Head of caudate nucleus (tissue), 42 donors: ENCODE results near the gene COA5.
A peak's percentile ranks its signal among the peaks of the same experiment; 100 is the strongest.

Experiments used
- DNase-seq, 42 donors: peaks; one replicate each; pipeline versions ENCODE4 v3.0.0 to v3.0.0-alpha.2; 2020 to 2021; ENCODE audit warnings: mixed read lengths in 7 of 42
- intact Hi-C: fragments of 100-400 bp; cut with DNase I; formaldehyde crosslinking; loops from one replicate; pipeline ENCODE4 v1.15.0; 2022

COA5 gene

DNA sequence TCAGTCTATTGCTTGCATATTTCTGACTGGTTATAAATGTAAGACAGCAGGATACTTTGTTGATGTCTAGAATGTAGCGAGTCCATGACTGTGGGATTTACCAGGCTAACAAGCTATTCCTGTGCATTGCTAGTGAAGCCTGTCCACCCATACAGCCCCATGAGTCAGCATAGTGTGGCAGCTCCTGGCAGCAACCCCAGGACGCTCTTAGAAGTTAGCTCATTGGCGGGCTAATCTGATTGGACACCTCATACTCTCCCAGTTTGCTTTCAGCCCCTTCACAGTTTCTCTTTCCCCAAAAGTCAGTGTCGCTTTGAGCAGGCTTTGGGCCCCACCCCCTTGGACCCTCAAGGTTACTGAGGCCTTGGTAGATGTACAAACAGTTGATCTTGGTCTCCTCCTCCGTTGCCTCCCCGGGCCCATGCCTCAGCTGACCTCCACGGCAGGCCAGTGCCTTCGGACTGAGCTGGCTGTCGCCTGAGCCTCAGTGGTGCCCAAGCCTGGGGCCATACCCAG lies 48.0 kb downstream of the COA5 start:
- intact Hi-C loops, result no loop called here
- no peak for DNase-seq

DNA sequence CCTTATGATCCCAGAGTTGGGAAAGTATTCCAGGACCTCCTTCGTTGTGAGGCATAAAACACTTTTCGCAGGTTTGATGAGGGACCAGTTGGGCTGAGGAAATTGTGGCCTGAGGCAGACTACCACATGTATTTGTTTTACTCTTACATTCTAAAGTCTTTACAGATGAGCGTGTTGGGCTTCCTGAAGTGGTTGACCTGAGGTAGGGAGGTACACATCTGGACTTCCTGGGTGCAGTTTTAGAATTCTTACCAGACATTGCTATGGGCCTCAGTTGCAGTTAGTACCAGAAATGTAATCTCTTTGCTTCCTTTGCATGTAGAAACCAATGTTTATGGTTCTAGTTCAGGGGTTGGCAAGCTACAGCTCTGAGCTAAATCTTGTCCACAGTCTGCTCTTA lies 48.7 kb downstream of the COA5 start:
- DNase-seq, result no peak
- intact Hi-C loops, result no loop called here

DNA sequence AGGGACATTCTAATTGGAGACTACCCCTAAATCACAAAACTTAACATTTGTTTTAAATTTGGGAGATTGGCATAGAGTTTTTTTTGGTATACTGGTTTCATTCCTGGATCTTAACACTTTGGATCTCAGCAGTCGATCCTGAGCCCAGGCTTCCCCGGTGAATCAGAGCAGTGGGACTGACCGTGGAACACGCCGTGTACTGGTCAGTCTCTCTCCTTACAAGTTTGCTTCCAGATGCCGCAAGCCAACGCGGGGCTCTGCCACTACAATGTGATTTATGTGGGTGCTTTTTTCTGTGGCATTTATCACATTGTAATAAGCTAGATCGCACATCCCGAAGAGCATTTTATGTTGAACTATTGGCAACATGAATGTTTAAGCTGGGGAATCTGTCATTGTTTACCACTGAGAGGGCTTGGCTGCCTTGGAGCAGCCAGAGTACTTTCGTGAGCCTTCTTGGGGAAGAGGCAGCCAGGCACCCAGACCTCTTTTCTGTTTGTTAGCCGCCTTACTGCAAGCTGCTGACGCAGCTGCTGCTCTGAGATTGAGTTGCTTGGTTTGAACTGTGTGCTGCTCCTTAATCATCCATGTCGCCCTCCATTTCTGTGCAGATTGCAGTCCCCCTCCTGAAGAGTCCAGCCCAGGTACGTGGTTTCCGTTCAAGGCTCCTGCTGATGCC lies 49.3 kb downstream of the COA5 start:
- DNase-seq, result no peak
- intact Hi-C loops, result no loop called here

DNA sequence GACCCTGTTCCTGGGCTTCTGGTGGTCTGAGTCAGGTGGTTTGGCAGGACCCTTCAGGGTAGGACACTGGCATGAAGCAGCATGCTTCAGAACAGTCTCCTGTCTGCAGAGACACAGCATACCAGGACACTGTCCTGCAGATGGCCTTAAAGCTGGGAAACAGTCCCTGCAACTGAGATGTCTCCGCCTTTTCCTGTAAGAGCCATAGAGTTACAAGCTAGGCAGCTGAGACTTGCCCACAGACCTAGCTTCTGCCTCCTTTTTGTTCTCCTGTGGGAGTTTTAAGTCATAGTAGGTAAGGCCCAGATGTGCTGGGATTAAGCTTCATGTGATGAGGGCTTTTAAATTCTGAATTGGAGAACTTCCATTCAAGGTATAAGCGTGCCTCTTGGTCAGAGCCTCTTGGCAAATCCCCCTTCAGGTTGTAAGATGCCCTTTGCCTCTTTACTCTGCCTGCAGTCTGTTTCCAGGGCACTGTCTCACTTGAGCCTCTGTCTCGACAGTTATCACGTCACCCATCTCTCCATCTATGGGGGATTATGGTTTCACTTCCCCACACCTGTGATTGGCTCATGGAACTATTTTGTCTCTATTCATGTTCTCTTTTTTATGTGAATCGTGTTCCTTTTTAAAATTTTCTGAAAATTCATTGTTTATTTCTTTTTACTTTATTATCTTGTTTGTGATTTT lies 51.8 kb downstream of the COA5 start:
- peak in 1 of 42 donors; percentile 28 for DNase-seq
- intact Hi-C loops, result no loop called here

DNA sequence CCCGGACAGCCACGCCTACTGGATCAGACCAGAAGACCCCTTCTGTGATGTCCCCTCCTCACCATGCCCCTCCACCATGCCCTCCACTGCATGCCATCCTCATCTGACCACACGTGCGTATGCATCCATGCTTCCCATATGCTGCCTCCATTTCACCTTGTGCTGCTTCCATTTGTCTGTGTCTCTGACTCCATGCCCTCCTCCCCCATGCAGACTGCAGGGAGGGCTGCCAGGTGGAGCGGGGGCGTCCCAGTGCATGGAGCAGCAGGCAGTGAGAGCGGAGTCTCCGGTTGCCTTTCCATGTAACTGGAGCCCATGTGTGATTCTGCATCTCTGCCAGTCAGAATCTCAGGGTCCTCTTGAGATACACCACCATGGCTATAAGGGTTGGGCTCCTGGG lies 52.6 kb downstream of the COA5 start:
- peak; percentile 27 to 92 (median 74) for DNase-seq
- intact Hi-C loops, result no loop called here

DNA sequence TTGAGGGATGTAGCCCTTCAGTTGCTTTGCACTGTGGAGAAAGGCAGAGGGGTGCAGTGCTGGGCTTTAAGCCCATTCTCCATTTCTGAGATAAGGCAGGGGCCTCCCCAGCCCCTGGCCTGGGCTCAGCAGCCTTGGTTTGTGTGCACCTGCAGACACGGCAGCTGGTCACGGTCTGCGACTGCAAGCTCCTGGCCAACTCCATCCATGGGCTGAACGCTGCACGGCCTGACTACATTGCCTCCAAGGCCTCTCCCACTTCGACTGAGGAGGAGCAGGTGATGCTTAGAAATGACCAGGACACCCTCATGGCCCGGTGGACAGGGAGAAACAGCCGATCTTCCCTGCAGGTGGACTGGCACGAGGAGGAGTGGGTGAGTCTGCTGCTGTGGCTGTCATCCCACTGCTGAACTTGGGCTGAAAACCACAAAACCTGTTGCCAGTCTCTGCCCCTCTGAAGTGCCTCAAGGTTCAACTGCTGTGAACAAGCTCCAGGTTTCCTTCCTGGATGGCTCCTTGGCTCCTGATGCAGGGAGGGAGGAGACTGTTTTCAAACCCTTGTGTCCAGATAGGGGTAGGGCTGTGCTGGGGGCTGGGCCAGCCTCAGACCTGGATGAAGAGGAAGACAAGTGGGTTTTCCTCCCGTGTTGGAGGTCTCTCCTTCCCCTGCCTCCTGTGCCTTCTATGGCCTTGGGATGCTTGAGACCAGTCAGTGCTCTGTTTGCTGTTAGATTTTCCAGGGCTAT lies 54.0 kb downstream of the COA5 start:
- intact Hi-C loops, result no loop called here
- no peak for DNase-seq

DNA sequence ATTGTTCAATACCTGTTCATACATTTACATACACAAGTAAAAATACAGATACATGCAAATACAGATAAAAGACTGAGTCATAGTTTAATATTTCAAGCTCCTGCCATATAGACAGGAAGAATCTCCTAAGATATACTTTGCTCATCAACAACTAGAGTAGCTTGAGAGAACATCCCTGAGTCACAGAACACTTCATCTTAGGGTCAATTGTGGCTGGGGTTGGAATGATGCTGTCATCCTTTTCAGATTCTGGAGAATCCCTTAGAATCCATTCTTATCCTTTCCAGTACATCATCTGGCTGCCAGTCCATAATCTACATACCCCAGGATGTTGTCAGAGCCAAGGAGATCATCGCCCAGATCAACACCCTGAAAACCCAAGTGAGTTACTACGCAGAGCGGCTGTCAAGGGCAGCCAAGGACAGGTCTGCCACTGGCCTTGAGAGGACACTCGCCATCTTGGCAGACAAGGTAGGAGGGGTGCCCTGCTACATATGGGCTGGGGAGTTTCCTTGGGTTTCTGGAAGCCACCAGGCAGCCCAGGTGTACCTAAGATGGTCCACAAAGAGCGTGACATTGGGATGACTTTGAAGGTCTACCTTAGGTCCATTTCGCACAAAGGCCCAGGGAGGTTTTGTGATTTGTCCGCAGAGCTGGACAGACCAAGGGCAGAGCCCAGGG lies 55.7 kb downstream of the COA5 start:
- no peak for DNase-seq
- intact Hi-C loops, result no loop called here

DNA sequence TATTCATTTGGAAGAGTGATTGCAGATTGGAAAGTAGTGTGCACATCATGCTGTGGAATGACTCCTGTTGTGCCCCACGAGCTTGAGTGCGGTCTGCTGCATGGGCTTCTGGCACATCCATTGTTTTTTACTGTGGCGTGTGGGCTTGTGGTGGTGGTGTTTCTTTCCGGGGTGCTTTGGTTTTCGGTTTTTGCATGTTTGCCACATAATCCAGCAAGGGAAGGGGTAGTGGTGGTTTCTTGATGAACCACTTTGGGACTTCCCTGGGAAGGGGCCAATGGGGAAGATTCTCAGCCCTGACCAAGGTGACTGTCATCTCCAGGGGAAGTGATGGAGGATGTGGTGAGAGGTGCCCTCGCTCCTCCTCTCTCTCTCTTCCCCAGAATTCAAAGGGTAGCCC lies 57.0 kb downstream of the COA5 start:
- intact Hi-C loops, result no loop called here
- DNase-seq, result no peak

DNA sequence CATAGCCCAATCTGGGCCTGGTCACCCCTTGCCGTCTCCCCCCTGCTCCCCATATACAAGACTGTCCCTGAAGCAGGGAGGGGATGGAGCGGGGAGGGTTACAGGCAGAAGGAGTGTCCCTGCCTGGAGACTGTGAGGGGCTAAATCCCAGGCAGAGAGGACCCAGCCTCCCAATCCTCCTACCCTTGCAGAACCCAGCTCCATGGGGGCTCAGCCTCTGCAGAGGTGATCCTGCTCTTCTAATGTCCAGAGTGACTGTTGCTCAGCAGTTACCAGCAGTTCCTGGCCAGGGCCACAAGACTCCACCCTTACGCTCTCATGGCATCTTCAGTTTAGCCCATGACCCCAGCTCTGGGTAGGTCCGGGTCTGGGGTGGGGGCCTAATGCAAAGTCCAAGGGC lies 58.1 kb downstream of the COA5 start:
- intact Hi-C loops, result no loop called here
- DNase-seq, result no peak
